HepG2 (cell line): ENCODE measurements around the gene SLC1A5. TPM values are rescaled to one million over a fixed set of nuclear protein-coding genes. Genes with fewer than 3 reads are reported as not detected.
A peak's percentile ranks its signal among the peaks of the same experiment; 100 is the strongest.

Experiments used
- ATAC-seq: fragments of 200-7000 bp; cut with Tn5 transposase; 3 replicates; pipeline ENCODE4 v1.9.1; 2020; ENCODE audit warnings: mild to moderate bottlenecking, moderate library complexity
- BruUV-seq: library from RNA; stranded (reverse); fragments of 400-500 nt; replicated peaks from 2 replicates; lab custom pipeline; 2021; lab: Mats Ljungman, UMichigan
- CTCF ChIA-PET: fragments of 300-600 bp; formaldehyde crosslinking; extraction: SDS; loops from one replicate; lab custom pipeline; 2021; ENCODE audit warnings: low total read pairs, inconsistent platforms, low intra/inter-chr PET ratio; lab: Yijun Ruan, JAX
- POLR2A ChIA-PET: fragments of 350-600 bp; sonication (Branson Sonifier 250); formaldehyde crosslinking; loops from one replicate; lab custom pipeline; 2020; ENCODE audit warnings: antibody characterized with exemption, inconsistent platforms; lab: Yijun Ruan, JAX
- DNase-seq: peaks from one replicate; pipeline ENCODE4 v3.0.0-alpha.2; 2015; ENCODE audit warnings: low spot score
- FAIRE-seq: peaks from 3 replicates; lab custom pipeline; 2011; peaks lifted over from hg19 to GRCh38; lab: Jason Lieb, UNC
- H2AFZ ChIP-seq: one replicate; pipeline ENCODE4 v1.6.1; 2011; ENCODE audit warnings: low read length, inconsistent platforms
- H3K27ac ChIP-seq: fragments of 300-600 bp; 3 replicates; pipeline ENCODE4 v1.8.0; 2011; ENCODE audit warnings: mixed run types, mild to moderate bottlenecking, mixed read lengths, low read length, inconsistent platforms; ENCODE audit not compliant: insufficient read depth; ENCODE audit errors: extremely low read length
- H3K27me3 ChIP-seq, 2 experiments: fragments of 200-600 bp in 1 of 2; 2 replicates in 1 of 2; 3 replicates in 1 of 2; pipeline versions ENCODE4 v1.6.0 to v1.8.0; 2011; ENCODE audit warnings: low read length in 2 of 2, mild to moderate bottlenecking in 2 of 2, moderate library complexity in 2 of 2, inconsistent platforms in 1 of 2; ENCODE audit not compliant: insufficient read depth in 2 of 2, control insufficient read depth in 1 of 2
- H3K36me3 ChIP-seq, 2 experiments: fragments of 200-600 bp in 1 of 2; replicated peaks in 1 of 2; 2 replicates in 1 of 2; 3 replicates in 1 of 2; pipeline versions ENCODE4 v1.5.1 to v1.8.0; 2011; ENCODE audit warnings: low read length in 2 of 2, inconsistent platforms in 1 of 2; ENCODE audit not compliant: insufficient read depth in 2 of 2, control insufficient read depth in 1 of 2
- H3K4me1 ChIP-seq: 2 replicates; pipeline ENCODE4 v1.5.1; 2012; ENCODE audit warnings: low read length, inconsistent platforms; ENCODE audit not compliant: insufficient read depth
- H3K4me2 ChIP-seq: 2 replicates; pipeline ENCODE4 v1.6.0; 2011; ENCODE audit warnings: low read depth, low read length, inconsistent platforms
- H3K4me3 ChIP-seq, 3 experiments: fragments of 200-600 bp in 1 of 3; sonication (generic), shearing (Covaris generic) in 1 of 3; replicated peaks in 1 of 3; 2 replicates each; pipeline ENCODE4 v1.5.1; 2011 to 2016; ENCODE audit warnings: low read length in 3 of 3, inconsistent platforms in 2 of 3, low read depth in 2 of 3, mild to moderate bottlenecking in 2 of 3, control low read depth in 1 of 3, mixed read lengths in 1 of 3; ENCODE audit not compliant: insufficient read depth in 1 of 3
- H3K79me2 ChIP-seq: one replicate; pipeline ENCODE4 v1.6.1; 2011; ENCODE audit warnings: low read length, inconsistent platforms; ENCODE audit not compliant: insufficient read depth
- H3K9ac ChIP-seq: 2 replicates; pipeline ENCODE4 v1.6.0; 2011; ENCODE audit warnings: mild to moderate bottlenecking, low read depth, low read length, inconsistent platforms; ENCODE audit not compliant: insufficient read depth
- H3K9me3 ChIP-seq: 2 replicates; pipeline ENCODE4 v1.5.1; 2012; ENCODE audit warnings: mild to moderate bottlenecking, low read length
- H4K20me1 ChIP-seq: 2 replicates; pipeline ENCODE4 v1.6.0; 2011; ENCODE audit warnings: inconsistent platforms, mild to moderate bottlenecking, low read length, moderate library complexity; ENCODE audit not compliant: insufficient read depth
- ARID5B ChIP-seq: IDR thresholded peaks from 2 replicates; pipeline ENCODE4 v1.4.0; 2020; ENCODE audit warnings: mild to moderate bottlenecking, missing genetic modification reagents
- ATF7-NPFF ChIP-seq: sonication (generic); formaldehyde crosslinking; IDR thresholded peaks from 2 replicates; pipeline ENCODE4 v1.8.1; 2023; ENCODE audit warnings: mild to moderate bottlenecking, low read depth, missing genetic modification reagents, moderate library complexity
- CBX2 ChIP-seq, 2 experiments: fragments of 200-600 bp in 1 of 2; sonication (generic); formaldehyde crosslinking in 1 of 2; IDR thresholded peaks; 2 replicates each; pipeline versions ENCODE4 v1.7.0 to v1.8.1; 2018 to 2022; ENCODE audit warnings: low read depth in 2 of 2, low read length in 1 of 2, mild to moderate bottlenecking in 1 of 2, missing genetic modification reagents in 1 of 2
- ERF ChIP-seq: IDR thresholded peaks from 2 replicates; pipeline ENCODE4 v1.6.1; 2018; ENCODE audit warnings: missing biosample characterization, missing genetic modification reagents
- FOXK1 ChIP-seq: sonication (generic); formaldehyde crosslinking; IDR thresholded peaks from 2 replicates; pipeline ENCODE4 v1.4.0; 2020; ENCODE audit warnings: low read depth, missing genetic modification reagents, borderline replicate concordance
- FOXM1 ChIP-seq: sonication (generic); formaldehyde crosslinking; IDR thresholded peaks from 2 replicates; pipeline ENCODE4 v1.5.0; 2020; ENCODE audit warnings: missing genetic modification reagents
- POLR2AphosphoS5 ChIP-seq: IDR thresholded peaks from 2 replicates; pipeline ENCODE4 v1.6.1; 2012; ENCODE audit warnings: low read depth, low read length
- SP140L ChIP-seq: sonication (generic); formaldehyde crosslinking; IDR thresholded peaks from 2 replicates; pipeline ENCODE4 v1.4.0; 2020; ENCODE audit warnings: missing genetic modification reagents, borderline replicate concordance
- TAF1 ChIP-seq: sonication (generic); formaldehyde crosslinking; IDR thresholded peaks from 2 replicates; pipeline ENCODE4 v1.4.0; 2020; ENCODE audit warnings: missing genetic modification reagents
- ZFX ChIP-seq: sonication (generic); formaldehyde crosslinking; IDR thresholded peaks from 2 replicates; pipeline ENCODE4 v1.4.0; 2020; ENCODE audit warnings: mild to moderate bottlenecking, low read depth, missing genetic modification reagents, moderate library complexity
- ZNF17 ChIP-seq: sonication (generic); formaldehyde crosslinking; IDR thresholded peaks from 2 replicates; pipeline ENCODE4 v1.5.0; 2020; ENCODE audit warnings: mild to moderate bottlenecking, missing genetic modification reagents
- ZNF205 ChIP-seq: IDR thresholded peaks from 2 replicates; pipeline ENCODE4 v1.6.1; 2018; ENCODE audit warnings: missing biosample characterization, missing genetic modification reagents
- ZNF350 ChIP-seq: sonication (generic); formaldehyde crosslinking; IDR thresholded peaks from 2 replicates; pipeline ENCODE4 v1.4.0; 2020; ENCODE audit warnings: mild to moderate bottlenecking, low read depth, missing genetic modification reagents, borderline replicate concordance
- ZNF414 ChIP-seq: sonication (generic); formaldehyde crosslinking; IDR thresholded peaks from 2 replicates; pipeline ENCODE4 v1.5.0; 2020; ENCODE audit warnings: missing genetic modification reagents
- ZNF639 ChIP-seq: conservative IDR thresholded peaks from 2 replicates; pipeline ENCODE4 v1.6.1; 2018; ENCODE audit warnings: missing genetic modification reagents
- WGBS: methylation state at CpG from one replicate; pipeline ENCODE4 v1.1.6; 2017; ENCODE audit warnings: low lambda C conversion rate; 5-methylcytosine and 5-hydroxymethylcytosine counted together
- in situ Hi-C: cut with HindIII; loops from 2 replicates; pipeline ENCODE4 v1.10.0; 2017; ENCODE audit warnings: low pct_unique_long_range_greater_than_20kb; ENCODE audit not compliant: extremely low pct_ligation_motif_present
- intact Hi-C: fragments of 100-400 bp; cut with micrococcal nuclease; formaldehyde crosslinking; loops from one replicate; pipeline ENCODE4 v1.10.0; 2022; ENCODE audit not compliant: unreplicated experiment
- polyA plus RNA-seq, 8 experiments: library from polyadenylated mRNA; depleted of rRNA in 3 of 8; stranded (reverse) in 7 of 8; unstranded in 1 of 8; fragments of >200 nt; fragmentation: Illumina TruSeq in 4 of 8; extraction: Trizol in 4 of 8; gene quantifications; 2 replicates each; pipeline versions ENCODE4 v1.2.1 to v1.2.3, GENCODE V29; 2011 to 2016; ENCODE audit warnings: low read depth in 4 of 8, missing spikeins in 1 of 8, mixed read lengths in 1 of 8; ENCODE audit not compliant: insufficient read depth in 1 of 8
- total RNA-seq, 5 experiments: library from RNA; depleted of rRNA; stranded (reverse); fragments of >200 nt; fragmentation: Illumina TruSeq; extraction: Trizol; gene quantifications; 2 replicates each; pipeline ENCODE4 v1.2.3, GENCODE V29; 2016; ENCODE audit warnings: low read depth in 1 of 5

Gene SLC1A5
- total and polyA plus RNA-seq, 2 of the 13 experiments (the other 11 are each of a cell fraction or from before 2014, with no cell fraction given), result 120 to 159 TPM

GRCh38 chr19:46785054-46785979 lies 3.1 kb downstream of the SLC1A5 start:
- 37% methylated on average over 19 of the region's 19 CpGs for WGBS
- TSS peak; percentile 71 for BruUV-seq
- ChIA-PET POLR2A (interaction anchor here (0.8 to 5.9 kb wide), 19 partner anchors 8 to 328 kb away, joined by 3 to 66 read pairs (median 8); partner anchors contain the start of gene ZC3H4), CTCF (no interaction called here)
- peak overlapping the region; percentile 95 for H3K9ac ChIP-seq
- H3K27ac ChIP-seq, result peak overlapping the region; percentile 82
- ATAC-seq (no peak), DNase-seq (no peak), FAIRE-seq (peak; percentile 58)
- peak overlapping the region; percentile 87 to 100 (median 98) for H3K4me3 ChIP-seq
- in situ Hi-C loops, result no loop called here
- H3K4me2 ChIP-seq, result peak overlapping the region; percentile 99
- H4K20me1 ChIP-seq, result peaks cover 29% of the 10 kb centered on the region
- peaks cover 65% of the 10 kb centered on the region for H3K79me2 ChIP-seq
- H3K27me3 ChIP-seq, result no peaks in the 10 kb centered on the region; a peak in 1 of 5 replicates
- no peak overlapping the region for H2AFZ ChIP-seq
- H3K9me3 ChIP-seq, result no peaks in the 10 kb centered on the region
- peaks cover 18 to 35% of the 10 kb centered on the region in 2 experiments for H3K36me3 ChIP-seq
- peaks cover 58% of the 10 kb centered on the region for H3K4me1 ChIP-seq
- intact Hi-C loops, result no loop called here
- TF ChIP-seq FOXK1 (CRISPR knock-in tag) (0 out of 2 replicates have a peak, but pooled peaks have one; percentile 10), ZNF17 (CRISPR knock-in tag) (no peak), ZFX (0 out of 2 replicates have a peak, but pooled peaks have one; percentile 29), SP140L (no peak), ATF7-NPFF (CRISPR knock-in tag) (0 out of 2 replicates have a peak, but pooled peaks have one; percentile 16), ARID5B (CRISPR knock-in tag) (no peak), ZNF350 (CRISPR knock-in tag) (peak; percentile 11; the same call in 1 of the 2 replicates), ZNF639 (CRISPR knock-in tag) (0 out of 2 replicates have a peak, but pooled peaks have one; percentile 2), ZNF414 (CRISPR knock-in tag) (no peak), ZNF205 (CRISPR knock-in tag) (no peak), ERF (CRISPR knock-in tag) (no peak), CBX2 (IDR thresholded peaks at IDR 0.05; ENCODE audit: low read depth, low read length) (no peak), CBX2 (CRISPR knock-in tag; IDR thresholded peaks at IDR 0.05; ENCODE audit: low read depth) (no peak), FOXM1 (no peak), POLR2AphosphoS5 (no peak), TAF1 (CRISPR knock-in tag) (no peak)
